Measurements from ENCODE around the gene TDRD1.

- TF ChIP-seq POLR2A (IDR thresholded peaks at IDR 0.05; ENCODE audit: low read depth, low read length) (peak; percentile 79; the same call in 1 of the 2 replicates), POLR2AphosphoS5 (IDR thresholded peaks at IDR 0.05; ENCODE audit: low read depth, low read length) (peak; percentile 62; the same call in 1 of the 2 replicates)
Observed at GRCh38 chr10:114173921-114174694, 5.0 kb upstream of the TDRD1 start, which contains the start of gene CCDC186.
